Raji (cell line): ENCODE data around the gene ATF3.

ENCODE experiments used
- POLR2A ChIP-seq: IDR thresholded peaks from 2 replicates; pipeline ENCODE4 v1.6.1; 2011; ENCODE audit warnings: low read depth, low read length, control low read depth; ENCODE audit not compliant: insufficient read depth

Gene ATF3

GRCh38 chr1:212613440-212614335 is 5.1 kb downstream of the ATF3 start:
- no peak for TF ChIP-seq POLR2A

- TF ChIP-seq POLR2A, result no peak
Observed at GRCh38 chr1:212614453-212615200, 6.1 kb downstream of the ATF3 start.

- TF ChIP-seq POLR2A, result no peak
Observed at GRCh38 chr1:212615201-212615470, 6.6 kb downstream of the ATF3 start.

GRCh38 chr1:212618466-212619210 is 10.1 kb downstream of the ATF3 start:
- TF ChIP-seq POLR2A, result no peak

GRCh38 chr1:212620293-212620692 is 11.7 kb downstream of the ATF3 start:
- no peak for TF ChIP-seq POLR2A

GRCh38 chr1:212621043-212621948 is 12.7 kb downstream of the ATF3 start:
- no peak for TF ChIP-seq POLR2A

- no peak for TF ChIP-seq POLR2A
Observed at GRCh38 chr1:212621949-212622305, 13.4 kb downstream of the ATF3 start.

GRCh38 chr1:212622467-212622866 is 13.9 kb downstream of the ATF3 start:
- TF ChIP-seq POLR2A, result no peak

- TF ChIP-seq POLR2A, result no peak
Observed at GRCh38 chr1:212622906-212623305, 14.3 kb downstream of the ATF3 start.

- TF ChIP-seq POLR2A, result no peak
Observed at GRCh38 chr1:212623603-212624002, 15.0 kb downstream of the ATF3 start.

- TF ChIP-seq POLR2A, result no peak
Observed at GRCh38 chr1:212624976-212625501, 16.5 kb downstream of the ATF3 start.

- no peak for TF ChIP-seq POLR2A
Observed at GRCh38 chr1:212625781-212626450, 17.4 kb downstream of the ATF3 start.

GRCh38 chr1:212628046-212628445 is 19.5 kb downstream of the ATF3 start:
- no peak for TF ChIP-seq POLR2A

GRCh38 chr1:212628813-212629415 is 20.4 kb downstream of the ATF3 start:
- no peak for TF ChIP-seq POLR2A
